H9 (cell line): ENCODE measurements around the gene LMF2. TPM values are rescaled to one million over a fixed set of nuclear protein-coding genes. Genes with fewer than 3 reads are reported as not detected.

Experiments
- DNase-seq: peaks from one replicate; pipeline ENCODE4 v3.0.0-alpha.2; 2017
- H2AFZ ChIP-seq: one replicate; pipeline ENCODE4 v1.6.1; 2013; ENCODE audit warnings: mild to moderate bottlenecking, low read length, control low read depth, moderate library complexity
- H2AK5ac ChIP-seq: 2 replicates; pipeline ENCODE4 v1.6.1; 2013; ENCODE audit warnings: low read length, control low read depth, mixed read lengths; ENCODE audit not compliant: insufficient read length
- H2BK120ac ChIP-seq: one replicate; pipeline ENCODE4 v1.6.1; 2013; ENCODE audit warnings: low read depth, mild to moderate bottlenecking, low read length, control low read depth, inconsistent platforms; ENCODE audit not compliant: poor library complexity, severe bottlenecking
- H2BK12ac ChIP-seq: 2 replicates; pipeline ENCODE4 v1.6.1; 2013; ENCODE audit warnings: low read length, control low read depth, mixed read lengths, low read depth; ENCODE audit not compliant: insufficient read length
- H2BK15ac ChIP-seq: 2 replicates; pipeline ENCODE4 v1.6.1; 2013; ENCODE audit warnings: low read depth, low read length, control low read depth
- H2BK20ac ChIP-seq: one replicate; pipeline ENCODE4 v1.6.1; 2013; ENCODE audit warnings: low read depth, mild to moderate bottlenecking, low read length, control low read depth, inconsistent platforms; ENCODE audit not compliant: poor library complexity, severe bottlenecking
- H2BK5ac ChIP-seq: 2 replicates; pipeline ENCODE4 v1.6.1; 2013; ENCODE audit warnings: low read length, control low read depth, mixed read lengths; ENCODE audit not compliant: insufficient read length
- H3K14ac ChIP-seq: 2 replicates; pipeline ENCODE4 v1.6.1; 2013; ENCODE audit warnings: low read length, control low read depth; ENCODE audit not compliant: insufficient read depth
- H3K18ac ChIP-seq: 2 replicates; pipeline ENCODE4 v1.6.1; 2013; ENCODE audit warnings: low read depth, mild to moderate bottlenecking, mixed read lengths, low read length, control low read depth; ENCODE audit not compliant: insufficient read length
- H3K23ac ChIP-seq: 2 replicates; pipeline ENCODE4 v1.6.1; 2013; ENCODE audit warnings: low read length, control low read depth, mixed read lengths, low read depth; ENCODE audit not compliant: insufficient read length
- H3K23me2 ChIP-seq: 2 replicates; pipeline ENCODE4 v1.6.1; 2013; ENCODE audit warnings: low read depth, mild to moderate bottlenecking, mixed read lengths, low read length, control low read depth; ENCODE audit not compliant: insufficient read length, poor library complexity, severe bottlenecking
- H3K27ac ChIP-seq: 2 replicates; pipeline ENCODE4 v1.5.1; 2013; ENCODE audit warnings: low read length, control low read depth, mixed read lengths, low read depth; ENCODE audit not compliant: insufficient read length
- H3K27me3 ChIP-seq: 2 replicates; pipeline ENCODE4 v1.6.1; 2013; ENCODE audit warnings: low read length, control low read depth, inconsistent platforms; ENCODE audit not compliant: insufficient read depth
- H3K4ac ChIP-seq: 2 replicates; pipeline ENCODE4 v1.6.1; 2013; ENCODE audit warnings: low read depth, mild to moderate bottlenecking, control low read depth, inconsistent platforms, low read length, moderate library complexity
- H3K4me1 ChIP-seq: 2 replicates; pipeline ENCODE4 v1.6.1; 2013; ENCODE audit warnings: low read length, control low read depth, inconsistent platforms; ENCODE audit not compliant: insufficient read depth
- H3K4me2 ChIP-seq: 2 replicates; pipeline ENCODE4 v1.6.1; 2013; ENCODE audit warnings: low read length, control low read depth, mixed read lengths; ENCODE audit not compliant: insufficient read length, insufficient read depth
- H3K56ac ChIP-seq: 2 replicates; pipeline ENCODE4 v1.6.1; 2013; ENCODE audit warnings: low read depth, mild to moderate bottlenecking, mixed read lengths, low read length, control low read depth; ENCODE audit not compliant: insufficient read length
- H3K79me1 ChIP-seq: 2 replicates; pipeline ENCODE4 v1.6.1; 2013; ENCODE audit warnings: low read depth, mild to moderate bottlenecking, moderate library complexity, low read length, control low read depth, inconsistent platforms; ENCODE audit not compliant: insufficient read depth, poor library complexity, severe bottlenecking
- H3K79me2 ChIP-seq: 2 replicates; pipeline ENCODE4 v1.6.1; 2013; ENCODE audit warnings: low read length, control low read depth, inconsistent platforms; ENCODE audit not compliant: insufficient read depth
- H3K9ac ChIP-seq: 2 replicates; pipeline ENCODE4 v1.6.1; 2013; ENCODE audit warnings: low read length, control low read depth, mixed read lengths; ENCODE audit not compliant: insufficient read length; ENCODE audit errors: extremely low read depth
- H3K9me3 ChIP-seq: one replicate; pipeline ENCODE4 v1.6.1; 2013; ENCODE audit warnings: low read depth, low read length, inconsistent platforms; ENCODE audit not compliant: control insufficient read depth
- H3T11ph ChIP-seq: one replicate; pipeline ENCODE4 v1.6.1; 2013; ENCODE audit warnings: mild to moderate bottlenecking, low read length, control low read depth, inconsistent platforms
- H4K20me1 ChIP-seq: one replicate; pipeline ENCODE4 v1.6.1; 2013; ENCODE audit not compliant: control insufficient read depth, insufficient read length, insufficient read depth
- H4K5ac ChIP-seq: 2 replicates; pipeline ENCODE4 v1.6.1; 2013; ENCODE audit warnings: low read depth, mild to moderate bottlenecking, mixed read lengths, low read length, control low read depth; ENCODE audit not compliant: insufficient read length
- H4K8ac ChIP-seq: replicated peaks from 2 replicates; pipeline ENCODE4 v1.6.1; 2013; ENCODE audit warnings: low read length, control low read depth, mixed read lengths, low read depth; ENCODE audit not compliant: insufficient read length
- H4K91ac ChIP-seq: 2 replicates; pipeline ENCODE4 v1.6.1; 2013; ENCODE audit warnings: low read depth, mild to moderate bottlenecking, moderate library complexity, mixed read lengths, low read length, control low read depth; ENCODE audit not compliant: insufficient read length
- H3K27ac Mint-ChIP-seq, 3 experiments: 2 replicates in 2 of 3; 3 replicates in 1 of 3; pipeline ENCODE4 v1.8.0; 2020 to 2021; ENCODE audit warnings: mixed read lengths in 3 of 3, mild to moderate bottlenecking in 1 of 3, moderate library complexity in 1 of 3
- H3K27me3 Mint-ChIP-seq: 2 replicates; pipeline ENCODE4 v1.8.0; 2021; ENCODE audit warnings: low read depth, mild to moderate bottlenecking, moderate library complexity, mixed read lengths
- H3K36me3 Mint-ChIP-seq, 3 experiments: 2 replicates in 2 of 3; 3 replicates in 1 of 3; pipeline ENCODE4 v1.8.0; 2020 to 2021; ENCODE audit warnings: low read depth in 3 of 3, mixed read lengths in 3 of 3; ENCODE audit not compliant: insufficient read depth in 1 of 3
- H3K4me1 Mint-ChIP-seq, 2 experiments: 2 replicates each; pipeline ENCODE4 v1.8.0; 2020; ENCODE audit warnings: mixed read lengths in 2 of 2
- H3K4me3 Mint-ChIP-seq, 2 experiments: 2 replicates in 1 of 2; 3 replicates in 1 of 2; pipeline ENCODE4 v1.8.0; 2020 to 2021; ENCODE audit warnings: mild to moderate bottlenecking in 2 of 2, mixed read lengths in 2 of 2, moderate library complexity in 1 of 2
- H3K9me3 Mint-ChIP-seq, 2 experiments: 2 replicates in 1 of 2; 3 replicates in 1 of 2; pipeline ENCODE4 v1.8.0; 2020; ENCODE audit warnings: mild to moderate bottlenecking in 2 of 2, mixed read lengths in 2 of 2, moderate library complexity in 1 of 2
- CTCF ChIP-seq: fragments of 200-600 bp; sonication (generic); conservative IDR thresholded peaks from 3 replicates; pipeline ENCODE4 v1.8.0; 2021; ENCODE audit warnings: antibody characterized with exemption, mild to moderate bottlenecking
- WGBS: extraction: QIAGEN DNeasy Blood & Tissue Kit; methylation state at CpG from one replicate; pipeline ENCODE4 v1.1.7; 2013; ENCODE audit warnings: missing lambda C conversion rate, low lambda C conversion rate, mixed read lengths; ENCODE audit not compliant: insufficient read length; ENCODE audit errors: extremely low coverage; 5-methylcytosine and 5-hydroxymethylcytosine counted together
- total RNA-seq: library from RNA; stranded (reverse); gene quantifications from 2 replicates; pipeline ENCODE4 v1.2.1, GENCODE V29; 2021

The LMF2 gene
- total RNA-seq, 1 experiment from 2014 or later = 43.6 TPM

GRCh38 chr22:50502628-50503474, 4.7 kb downstream of the LMF2 start:
- Histone ChIP-seq H3K9ac (no peak overlapping the region), H3K4me1 (no peaks in the 10 kb centered on the region), H2BK120ac (no peak overlapping the region), H2BK5ac (no peak overlapping the region), H3K23ac (no peak overlapping the region), H3K14ac (no peak overlapping the region), H2BK20ac (no peak overlapping the region), H3K56ac (no peak overlapping the region), H2AFZ (no peak overlapping the region), H2BK12ac (no peak overlapping the region), H2BK15ac (no peak overlapping the region), H3K9me3 (no peaks in the 10 kb centered on the region), H3K79me1 (no peaks in the 10 kb centered on the region), H4K5ac (no peak overlapping the region), H3K23me2 (peaks cover 8% of the 10 kb centered on the region), H3K27me3 (no peaks in the 10 kb centered on the region), H3T11ph (no peak overlapping the region), H3K27ac (no peak overlapping the region), H3K79me2 (no peaks in the 10 kb centered on the region), H2AK5ac (no peak overlapping the region), H4K20me1 (no peaks in the 10 kb centered on the region), H3K4me2 (no peak overlapping the region), H3K4ac (no peak overlapping the region), H4K8ac (no peak overlapping the region), H4K91ac (no peak overlapping the region), H3K18ac (no peak overlapping the region)
- Mint-ChIP-seq H3K27me3 (peaks cover 3% of the 10 kb centered on the region), H3K4me3 (no peak overlapping the region), H3K36me3 (peaks cover 0 to 3% (median 0%) of the 10 kb centered on the region in 3 experiments; a peak in 2 of 7 replicates), H3K9me3 (no peaks in the 10 kb centered on the region), H3K4me1 (peaks cover 5 to 8% of the 10 kb centered on the region in 2 experiments), H3K27ac (no peak overlapping the region)
- no peak for TF ChIP-seq CTCF
- WGBS = no CpG with 5 or more reads among the region's 24 CpGs
- peak; percentile 15 for DNase-seq
